Upper lobe of left lung (tissue), 4 donors: Measurements from ENCODE around the gene ZNF618.

Experiments used
- CTCF ChIP-seq, 6 experiments: fragments of 450-650 bp in 4 of 6; fragments of 200-600 bp in 2 of 6; sonication (generic) in 2 of 6; IDR thresholded peaks; one replicate each; pipeline ENCODE4 v1.5.1; 2016 to 2019; ENCODE audit warnings: antibody characterized with exemption in 6 of 6
- POLR2A ChIP-seq, 4 donors: fragments of 450-650 bp; IDR thresholded peaks; one replicate each; pipeline ENCODE4 v1.5.1; 2016 to 2017; ENCODE audit warnings: antibody characterized with exemption in 4 of 4, mild to moderate bottlenecking in 2 of 4
- POLR2AphosphoS5 ChIP-seq, 2 donors: sonication (generic); formaldehyde crosslinking; IDR thresholded peaks; one replicate each; pipeline ENCODE4 v1.5.1; 2017; ENCODE audit warnings: antibody characterized with exemption in 2 of 2

GRCh38 chr9:114105236-114105635 lies 229.1 kb downstream of the ZNF618 start:
- no peak for TF ChIP-seq POLR2A (IDR thresholded peaks at IDR 0.05)
- TF ChIP-seq CTCF (IDR thresholded peaks at IDR 0.05), result no peak
- TF ChIP-seq POLR2AphosphoS5 (IDR thresholded peaks at IDR 0.05), result no peak
